Psoas muscle (tissue), 8 donors: ENCODE measurements around the gene CCL13. TPM values are rescaled to one million over a fixed set of nuclear protein-coding genes. Genes with fewer than 3 reads are reported as not detected.

Experiments
- ATAC-seq, 4 donors: fragments of 200-7000 bp; cut with Tn5 transposase; one replicate each; pipeline ENCODE4 v1.9.1; 2020; ENCODE audit warnings: moderate library complexity in 3 of 4, mild to moderate bottlenecking in 2 of 4
- DNase-seq, 2 donors: peaks; one replicate each; pipeline ENCODE4 v3.0.0-alpha.2; 2020
- H3K27ac ChIP-seq: fragments of 200-600 bp; one replicate; pipeline ENCODE4 v1.8.0; 2022
- H3K27me3 ChIP-seq, 3 donors: fragments of 200-600 bp in 1 of 3; one replicate each; pipeline versions ENCODE4 v1.6.1 to v1.8.0; 2013 to 2022; ENCODE audit warnings: low read length in 2 of 3, mild to moderate bottlenecking in 2 of 3, moderate library complexity in 1 of 3; ENCODE audit not compliant: insufficient read depth in 3 of 3
- H3K36me3 ChIP-seq, 2 donors: fragments of 200-600 bp in 1 of 2; one replicate each; pipeline versions ENCODE4 v1.6.1 to v1.8.0; 2013 to 2022; ENCODE audit warnings: low read depth in 1 of 2, mild to moderate bottlenecking in 1 of 2, moderate library complexity in 1 of 2; ENCODE audit not compliant: insufficient read depth in 1 of 2
- H3K4me1 ChIP-seq: fragments of 200-600 bp; one replicate; pipeline ENCODE4 v1.8.0; 2022
- H3K4me3 ChIP-seq: fragments of 200-600 bp; one replicate; pipeline ENCODE4 v1.8.0; 2022; ENCODE audit warnings: mild to moderate bottlenecking
- H3K9me3 ChIP-seq: fragments of 200-600 bp; one replicate; pipeline ENCODE4 v1.8.0; 2022
- WGBS, 3 donors: extraction: QIAGEN DNeasy Blood & Tissue Kit; methylation state at CpG; one replicate each; pipeline versions ENCODE4 v1.1.6 to v1.1.7; 2013; 5-methylcytosine and 5-hydroxymethylcytosine counted together
- intact Hi-C, 2 donors: fragments of 100-400 bp; cut with DNase I; formaldehyde crosslinking; loops; one replicate each; pipeline versions ENCODE4 v1.11.0 to v1.14.2; 2022
- long read RNA-seq, 2 donors: library from polyadenylated mRNA; unstranded; transcript quantifications; one replicate each; pipeline ENCODE4 v2.0.0, GENCODE V29; 2021
- polyA plus RNA-seq, 3 donors: library from polyadenylated mRNA; stranded (reverse); fragments of 200-250 nt; gene quantifications; one replicate each; pipeline ENCODE4 v1.2.3, GENCODE V29; 2013
- total RNA-seq, 4 donors: library from RNA; stranded (reverse); fragmentation: NEBNext Ultra II Directional in 2 of 4; extraction: Animal tissue kit (Norgen Biotek cat#: 25700) in 2 of 4; gene quantifications; one replicate each; pipeline versions ENCODE4 v1.2.1 to v1.2.4, GENCODE V29; 2021 to 2023
- TF ChIP-seq, protein P1 (sequence below): fragments of 200-600 bp; IDR thresholded peaks from one replicate; pipeline ENCODE4 v1.8.0; 2022; ENCODE audit warnings: antibody characterized with exemption
- donor health status: healthy with polysubstance abuse.
- donor health status: DM: no; HTN: no; CAD: no; lungs with moderate emphysema.
- donor health status: Bipolar disorder and iron deficiency.
- donor health status: healthy.
- donor health status: DM: yes; HTN: yes; CAD: no.
- donor health status: DM: no; HTN: no; CAD: no.
- donor health status: DM: no; HTN: no; CAD: no.
- donor health status: DM: yes; HTN: yes; CAD: no.

CCL13 gene
- total RNA-seq (1 to 10 TPM in 1 of 4 donors, under 1 TPM in 1, not detected in 2; 0.73 to 1.2 TPM), polyA plus RNA-seq (under 1 TPM; 0.10 to 0.27 (median 0.20) TPM)
- long read RNA-seq, donor 1: 0 reads
- long read RNA-seq, donor 2: 0 reads

DNA sequence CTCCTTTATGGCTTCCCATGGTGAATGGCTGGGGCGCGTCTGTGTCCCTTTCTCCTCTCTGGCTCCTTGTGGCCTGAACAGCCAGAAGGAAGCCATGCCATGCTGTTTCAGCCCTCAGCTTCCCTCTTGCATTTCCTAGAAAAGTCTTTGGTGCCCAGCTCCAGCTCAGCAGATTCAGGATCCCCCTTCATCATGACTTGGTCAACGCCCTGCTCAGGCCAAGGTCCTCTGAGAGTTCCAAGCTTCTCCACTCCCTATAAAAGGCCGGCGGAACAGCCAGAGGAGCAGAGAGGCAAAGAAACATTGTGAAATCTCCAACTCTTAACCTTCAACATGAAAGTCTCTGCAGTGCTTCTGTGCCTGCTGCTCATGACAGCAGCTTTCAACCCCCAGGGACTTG, at the start of gene CCL13:
Gene CCL13, plus strand, starts transcription at position 287 of the 400 bp plus-strand sequence. Its CDS starts 47 bp downstream, at position 334.
- TF ChIP-seq, protein P1, sequence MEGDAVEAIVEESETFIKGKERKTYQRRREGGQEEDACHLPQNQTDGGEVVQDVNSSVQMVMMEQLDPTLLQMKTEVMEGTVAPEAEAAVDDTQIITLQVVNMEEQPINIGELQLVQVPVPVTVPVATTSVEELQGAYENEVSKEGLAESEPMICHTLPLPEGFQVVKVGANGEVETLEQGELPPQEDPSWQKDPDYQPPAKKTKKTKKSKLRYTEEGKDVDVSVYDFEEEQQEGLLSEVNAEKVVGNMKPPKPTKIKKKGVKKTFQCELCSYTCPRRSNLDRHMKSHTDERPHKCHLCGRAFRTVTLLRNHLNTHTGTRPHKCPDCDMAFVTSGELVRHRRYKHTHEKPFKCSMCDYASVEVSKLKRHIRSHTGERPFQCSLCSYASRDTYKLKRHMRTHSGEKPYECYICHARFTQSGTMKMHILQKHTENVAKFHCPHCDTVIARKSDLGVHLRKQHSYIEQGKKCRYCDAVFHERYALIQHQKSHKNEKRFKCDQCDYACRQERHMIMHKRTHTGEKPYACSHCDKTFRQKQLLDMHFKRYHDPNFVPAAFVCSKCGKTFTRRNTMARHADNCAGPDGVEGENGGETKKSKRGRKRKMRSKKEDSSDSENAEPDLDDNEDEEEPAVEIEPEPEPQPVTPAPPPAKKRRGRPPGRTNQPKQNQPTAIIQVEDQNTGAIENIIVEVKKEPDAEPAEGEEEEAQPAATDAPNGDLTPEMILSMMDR: no peak
- Histone ChIP-seq H3K36me3 (no peaks in the 10 kb centered on the region), H3K27me3 (no peaks in the 10 kb centered on the region), H3K27ac (no peak within 1 kb of the TSS), H3K4me1 (no peaks in the 10 kb centered on the region), H3K9me3 (peaks cover 4% of the 10 kb centered on the region), H3K4me3 (no peak within 1 kb of the TSS)
- DNase-seq: no peak
- WGBS, 3 donors: 92 to 94% (median 92%) methylated on average over 5 of the region's 5 CpGs
- no peak for ATAC-seq
- intact Hi-C loops: loop anchor here in 1 of 2 donors (5.0 kb wide), 1 partner anchor 39 kb away; the partner anchor contains the start of gene CCL8

DNA sequence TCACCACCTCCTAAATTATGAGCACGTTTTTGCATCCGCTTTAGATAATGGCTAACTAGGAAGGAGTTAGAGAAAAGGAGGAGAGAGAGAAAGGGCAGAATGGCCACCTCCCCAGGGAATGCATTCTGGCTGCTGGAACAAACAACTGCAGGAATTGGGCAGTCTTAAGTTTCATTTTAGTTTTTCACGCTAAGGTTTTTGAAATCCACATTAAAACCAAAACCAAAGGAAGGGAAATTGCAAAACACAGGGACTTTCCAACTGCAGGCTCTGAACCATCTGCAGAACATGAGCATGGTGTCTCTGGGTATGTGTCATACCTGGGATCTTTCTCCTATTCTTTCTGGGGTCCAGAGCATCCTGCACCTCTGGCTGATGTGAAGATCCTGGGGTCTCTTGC, 49.2 kb upstream of the CCL13 start:
- no peaks in the 10 kb centered on the region for H3K36me3 ChIP-seq
- no peak overlapping the region for H3K4me3 ChIP-seq
- intact Hi-C loops: loop anchor here in 1 of 2 donors (5.0 kb wide), 1 partner anchor 105 kb away; no protein-coding TSS in a partner anchor
- ATAC-seq (peak in 3 of 4 donors; percentile 21 to 49 (median 48)), DNase-seq (peak; percentile 40 to 67)
- TF ChIP-seq, protein P1: no peak
- H3K9me3 ChIP-seq: no peaks in the 10 kb centered on the region
- 8 to 19% (median 14%) methylated on average over 3 of the region's 3 CpGs for WGBS, 3 donors
- peaks cover 3% of the 10 kb centered on the region for H3K4me1 ChIP-seq
- no peaks in the 10 kb centered on the region for H3K27me3 ChIP-seq
- H3K27ac ChIP-seq: no peak overlapping the region

DNA sequence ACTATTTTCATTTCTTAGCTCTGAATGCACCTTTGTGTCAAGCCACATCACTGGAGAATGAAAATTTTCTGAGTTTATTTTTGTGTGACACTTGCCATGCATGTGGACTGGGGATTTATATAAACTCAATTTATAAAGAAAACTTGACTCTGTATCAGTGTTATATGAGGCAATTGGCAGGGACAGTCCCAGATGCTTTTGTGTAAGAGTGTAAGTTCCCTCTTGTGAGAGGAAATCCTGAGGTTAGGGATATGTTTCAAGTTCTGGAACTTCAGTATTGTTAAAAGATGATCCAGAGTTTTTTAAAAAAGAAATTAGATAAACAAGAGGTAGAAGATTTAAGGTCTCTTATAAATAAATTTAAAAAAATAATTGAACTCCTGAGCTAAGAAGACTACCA, 47.9 kb upstream of the CCL13 start:
- Histone ChIP-seq H3K9me3 (no peaks in the 10 kb centered on the region), H3K4me1 (peaks cover 3% of the 10 kb centered on the region), H3K27me3 (no peaks in the 10 kb centered on the region), H3K4me3 (no peak overlapping the region), H3K36me3 (no peaks in the 10 kb centered on the region), H3K27ac (no peak overlapping the region)
- intact Hi-C loops: loop anchor here in 1 of 2 donors (5.0 kb wide), 1 partner anchor 106 kb away; no protein-coding TSS in a partner anchor
- ATAC-seq: no peak
- TF ChIP-seq, protein P1: no peak
- DNase-seq: no peak

DNA sequence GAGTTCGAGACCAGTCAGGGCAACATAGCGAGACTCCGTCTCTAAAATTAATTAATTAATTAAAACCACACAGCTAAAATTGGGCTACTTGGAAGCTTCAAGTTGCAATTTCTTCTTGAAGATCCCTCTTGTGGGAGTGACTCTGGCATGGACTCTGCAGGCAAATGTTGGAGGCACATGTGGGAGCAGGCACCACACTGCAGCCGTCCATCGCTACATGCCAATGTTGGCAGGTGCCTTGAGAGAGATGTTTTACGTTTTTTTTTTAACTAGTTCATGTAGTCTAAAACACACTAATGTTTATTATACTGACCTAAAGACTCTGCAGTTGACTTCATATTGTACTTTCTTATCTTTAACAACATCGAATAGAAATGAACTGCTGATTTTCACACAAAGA, 45.0 kb upstream of the CCL13 start:
- DNase-seq (no peak), ATAC-seq (no peak)
- intact Hi-C loops: loop anchor here in 1 of 2 donors (5.0 kb wide), 1 partner anchor 59 kb away; no protein-coding TSS in a partner anchor
- H3K36me3 ChIP-seq: no peaks in the 10 kb centered on the region
- no peak overlapping the region for H3K4me3 ChIP-seq
- peaks cover 3% of the 10 kb centered on the region for H3K4me1 ChIP-seq
- TF ChIP-seq, protein P1: no peak
- no peaks in the 10 kb centered on the region for H3K9me3 ChIP-seq
- WGBS, 3 donors: 49 to 65% (median 51%) methylated on average over 7 of the region's 7 CpGs
- no peak overlapping the region for H3K27ac ChIP-seq
- H3K27me3 ChIP-seq: no peaks in the 10 kb centered on the region

DNA sequence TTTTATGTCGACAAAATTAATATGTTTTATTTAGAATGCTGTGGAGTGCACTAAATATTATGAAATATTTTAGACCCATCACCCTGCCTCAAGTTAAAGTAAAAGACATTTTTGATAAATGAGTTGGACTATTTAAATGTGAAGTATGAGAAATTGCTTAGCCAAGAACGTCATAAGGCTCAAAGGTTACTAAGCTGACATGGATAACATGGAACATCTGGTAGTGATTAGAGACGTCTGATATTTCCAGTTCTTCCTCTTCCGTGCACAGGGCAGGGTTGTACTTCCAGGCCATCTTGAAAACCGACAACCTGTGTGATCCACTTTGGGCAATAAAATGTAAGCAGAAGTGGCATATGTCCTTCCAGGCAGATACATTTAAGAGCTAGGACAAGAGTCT, 44.2 kb upstream of the CCL13 start:
- Histone ChIP-seq H3K9me3 (no peaks in the 10 kb centered on the region), H3K4me1 (peaks cover 3% of the 10 kb centered on the region), H3K36me3 (no peaks in the 10 kb centered on the region), H3K27me3 (no peaks in the 10 kb centered on the region), H3K27ac (no peak overlapping the region), H3K4me3 (no peak overlapping the region)
- intact Hi-C loops: loop anchor here in 1 of 2 donors (5.0 kb wide), 1 partner anchor 60 kb away; no protein-coding TSS in a partner anchor
- ATAC-seq (no peak), DNase-seq (no peak)
- 39 to 53% (median 40%) methylated on average over 5 of the region's 5 CpGs for WGBS, 3 donors
- TF ChIP-seq, protein P1: no peak
